Neuronal stem cell (in vitro differentiated cells): ENCODE measurements around the gene TGM6.
A peak's percentile ranks its signal among the peaks of the same experiment; 100 is the strongest.

ENCODE experiments used
- DNase-seq: peaks from one replicate; pipeline ENCODE4 v3.0.0-alpha.2; 2013; ENCODE audit warnings: low spot score
- H2AFZ ChIP-seq: one replicate; pipeline ENCODE4 v1.6.1; 2013; ENCODE audit warnings: mild to moderate bottlenecking, low read length, inconsistent platforms
- H2AK5ac ChIP-seq: 2 replicates; pipeline ENCODE4 v1.6.1; 2013; ENCODE audit warnings: low read depth, mild to moderate bottlenecking, inconsistent platforms, low read length, moderate library complexity, mixed read lengths
- H2BK120ac ChIP-seq: 2 replicates; pipeline ENCODE4 v1.6.1; 2013; ENCODE audit warnings: low read depth, mild to moderate bottlenecking, inconsistent platforms, low read length, moderate library complexity, mixed read lengths
- H2BK12ac ChIP-seq: one replicate; pipeline ENCODE4 v1.6.1; 2013; ENCODE audit warnings: low read length, inconsistent platforms
- H2BK15ac ChIP-seq: 2 replicates; pipeline ENCODE4 v1.6.1; 2013; ENCODE audit warnings: mild to moderate bottlenecking, low read length, inconsistent platforms, mixed read lengths
- H2BK5ac ChIP-seq: one replicate; pipeline ENCODE4 v1.6.1; 2013; ENCODE audit warnings: inconsistent platforms, mild to moderate bottlenecking, low read length, moderate library complexity
- H3K14ac ChIP-seq: one replicate; pipeline ENCODE4 v1.6.1; 2013; ENCODE audit warnings: low read length, inconsistent platforms
- H3K18ac ChIP-seq: 2 replicates; pipeline ENCODE4 v1.6.1; 2013; ENCODE audit warnings: low read length, inconsistent platforms
- H3K23ac ChIP-seq: 2 replicates; pipeline ENCODE4 v1.6.1; 2013; ENCODE audit warnings: low read depth, mild to moderate bottlenecking, mixed read lengths, low read length, inconsistent platforms; ENCODE audit not compliant: poor library complexity
- H3K27ac ChIP-seq: replicated peaks from 3 replicates; pipeline ENCODE4 v1.5.1; 2013; ENCODE audit warnings: low read length, inconsistent platforms
- H3K27me3 ChIP-seq, 3 experiments: 2 replicates each; pipeline ENCODE4 v1.6.1; 2013; ENCODE audit warnings: low read length in 3 of 3, mild to moderate bottlenecking in 2 of 3, inconsistent platforms in 1 of 3, low read depth in 1 of 3, mixed read lengths in 1 of 3, moderate library complexity in 1 of 3; ENCODE audit not compliant: control insufficient read depth in 3 of 3, insufficient read depth in 3 of 3
- H3K36me3 ChIP-seq, 2 donors: replicated peaks in 1 of 2; 2 replicates each; pipeline ENCODE4 v1.6.1; 2013; ENCODE audit warnings: low read length in 2 of 2; ENCODE audit not compliant: control insufficient read depth in 2 of 2, insufficient read depth in 2 of 2
- H3K4ac ChIP-seq: 2 replicates; pipeline ENCODE4 v1.6.1; 2013; ENCODE audit warnings: inconsistent platforms, mild to moderate bottlenecking, low read length, moderate library complexity
- H3K4me1 ChIP-seq, 2 donors: 1 replicate in 1 of 2; 2 replicates in 1 of 2; pipeline ENCODE4 v1.6.1; 2013; ENCODE audit warnings: low read length in 2 of 2, low read depth in 1 of 2; ENCODE audit not compliant: control insufficient read depth in 2 of 2, insufficient read depth in 1 of 2
- H3K4me2 ChIP-seq: one replicate; pipeline ENCODE4 v1.6.1; 2013; ENCODE audit warnings: mild to moderate bottlenecking, low read length, inconsistent platforms; ENCODE audit not compliant: insufficient read depth, poor library complexity, severe bottlenecking
- H3K4me3 ChIP-seq, 2 donors: 2 replicates each; pipeline ENCODE4 v1.5.1; 2013; ENCODE audit warnings: low read length in 2 of 2, mild to moderate bottlenecking in 2 of 2, inconsistent platforms in 1 of 2, moderate library complexity in 1 of 2
- H3K79me1 ChIP-seq: one replicate; pipeline ENCODE4 v1.6.1; 2013; ENCODE audit warnings: low read depth, mild to moderate bottlenecking, inconsistent platforms, low read length, moderate library complexity
- H3K9ac ChIP-seq: one replicate; pipeline ENCODE4 v1.6.1; 2013; ENCODE audit warnings: mild to moderate bottlenecking, low read depth, low read length, inconsistent platforms; ENCODE audit not compliant: poor library complexity
- H3K9me3 ChIP-seq, 2 donors: replicated peaks in 1 of 2; 2 replicates each; pipeline versions ENCODE3 to v1.6.1; 2013; ENCODE audit warnings: low read length in 2 of 2, mild to moderate bottlenecking in 2 of 2, inconsistent platforms in 1 of 2, low read depth in 1 of 2, mixed read lengths in 1 of 2, moderate library complexity in 1 of 2; ENCODE audit not compliant: control insufficient read depth in 2 of 2, insufficient read depth in 1 of 2
- H4K8ac ChIP-seq: one replicate; pipeline ENCODE4 v1.6.1; 2013; ENCODE audit warnings: low read depth, mild to moderate bottlenecking, inconsistent platforms, low read length, moderate library complexity
- H4K91ac ChIP-seq: one replicate; pipeline ENCODE4 v1.6.1; 2013; ENCODE audit warnings: low read length, low read depth, mild to moderate bottlenecking, inconsistent platforms; ENCODE audit not compliant: poor library complexity
- WGBS, 2 donors: extraction: QIAGEN DNeasy Blood & Tissue Kit; methylation state at CpG; one replicate each; pipeline ENCODE4 v1.1.7; 2013; ENCODE audit warnings: missing lambda C conversion rate in 2 of 2, mixed read lengths in 1 of 2; ENCODE audit not compliant: insufficient read length in 2 of 2, insufficient replicate concordance in 1 of 2; ENCODE audit errors: extremely low coverage in 2 of 2; 5-methylcytosine and 5-hydroxymethylcytosine counted together

Gene TGM6

DNA sequence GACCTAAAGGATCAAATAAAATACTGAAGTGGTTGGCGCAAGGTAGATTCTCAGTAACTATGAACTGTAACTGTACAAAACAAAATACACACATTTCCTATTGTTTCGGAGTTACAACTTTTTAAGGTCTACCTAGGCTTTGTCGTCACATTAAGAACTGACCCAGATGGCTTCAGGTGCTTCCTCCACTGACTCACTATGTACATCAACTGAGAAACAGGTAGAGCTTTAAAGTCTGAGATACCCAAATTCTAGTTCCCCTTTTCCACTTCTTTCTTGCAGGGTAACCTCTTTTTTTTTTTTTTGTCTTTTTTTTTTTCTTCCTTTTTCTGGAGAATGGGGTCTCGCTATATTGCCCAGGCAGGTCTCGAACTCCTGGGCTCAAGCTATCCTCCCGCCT lies 84.4 kb downstream of the TGM6 start:
- Histone ChIP-seq H2AFZ (no peak overlapping the region), H3K79me1 (peaks cover 3% of the 10 kb centered on the region), H3K4me3 (no peak overlapping the region), H2BK120ac (no peak overlapping the region), H3K9ac (no peak overlapping the region), H3K9me3 (no peaks in the 10 kb centered on the region), H4K8ac (no peak overlapping the region), H2AK5ac (no peak overlapping the region), H3K18ac (no peak overlapping the region), H4K91ac (no peak overlapping the region), H3K4me1 (peaks cover 6% of the 10 kb centered on the region in 2 donors), H3K36me3 (peaks cover 53 to 95% of the 10 kb centered on the region in 2 donors), H3K4ac (no peak overlapping the region), H3K27ac (no peak overlapping the region), H3K14ac (no peak overlapping the region), H2BK5ac (no peak overlapping the region), H3K4me2 (no peak overlapping the region), H2BK15ac (no peak overlapping the region), H3K27me3 (no peaks in the 10 kb centered on the region), H3K23ac (no peak overlapping the region), H2BK12ac (no peak overlapping the region)
- no CpG with 5 or more reads among the region's 6 CpGs for WGBS, 2 donors
- DNase-seq, result no peak

- H3K4me2 ChIP-seq, result no peak overlapping the region
- H3K4ac ChIP-seq, result no peak overlapping the region
- H2BK5ac ChIP-seq, result no peak overlapping the region
- no peak overlapping the region for H2BK120ac ChIP-seq
- no peaks in the 10 kb centered on the region for H3K9me3 ChIP-seq
- H3K4me1 ChIP-seq, result peaks cover 6% of the 10 kb centered on the region in 2 donors
- DNase-seq, result no peak
- H4K8ac ChIP-seq, result no peak overlapping the region
- H3K27ac ChIP-seq, result no peak overlapping the region
- no peak overlapping the region for H3K9ac ChIP-seq
- H4K91ac ChIP-seq, result no peak overlapping the region
- H3K23ac ChIP-seq, result no peak overlapping the region
- H2AK5ac ChIP-seq, result no peak overlapping the region
- no peaks in the 10 kb centered on the region for H3K27me3 ChIP-seq
- H3K79me1 ChIP-seq, result peaks cover 3% of the 10 kb centered on the region
- H3K18ac ChIP-seq, result no peak overlapping the region
- no peak overlapping the region for H3K4me3 ChIP-seq
- H2AFZ ChIP-seq, result no peak overlapping the region
- H2BK12ac ChIP-seq, result no peak overlapping the region
- no peak overlapping the region for H2BK15ac ChIP-seq
- no peak overlapping the region for H3K14ac ChIP-seq
- WGBS, 2 donors, result no CpG with 5 or more reads among the region's 5 CpGs
- peaks cover 40 to 72% of the 10 kb centered on the region in 2 donors for H3K36me3 ChIP-seq
Measured at GRCh38 chr20:2467412-2467811, 86.7 kb downstream of the TGM6 start.

GRCh38 chr20:2468581-2469407 lies 88.1 kb downstream of the TGM6 start:
- no peak overlapping the region for H2BK5ac ChIP-seq
- no peak overlapping the region for H2BK120ac ChIP-seq
- no peak overlapping the region for H2AK5ac ChIP-seq
- H3K4ac ChIP-seq, result no peak overlapping the region
- H3K79me1 ChIP-seq, result no peaks in the 10 kb centered on the region
- no peak overlapping the region for H2BK15ac ChIP-seq
- DNase-seq, result no peak
- H4K91ac ChIP-seq, result no peak overlapping the region
- H3K9me3 ChIP-seq, result no peaks in the 10 kb centered on the region
- H3K23ac ChIP-seq, result no peak overlapping the region
- peaks cover 6% of the 10 kb centered on the region in 2 donors for H3K4me1 ChIP-seq
- no CpG with 5 or more reads among the region's 11 CpGs for WGBS, 2 donors
- no peak overlapping the region for H4K8ac ChIP-seq
- H3K4me3 ChIP-seq, result peak overlapping the region; percentile 60 to 66
- no peak overlapping the region for H3K9ac ChIP-seq
- H2AFZ ChIP-seq, result no peak overlapping the region
- H3K14ac ChIP-seq, result no peak overlapping the region
- peak overlapping the region; percentile 51 for H3K4me2 ChIP-seq
- no peak overlapping the region for H2BK12ac ChIP-seq
- H3K27ac ChIP-seq, result no peak overlapping the region
- no peak overlapping the region for H3K18ac ChIP-seq
- peaks cover 27 to 58% of the 10 kb centered on the region in 2 donors for H3K36me3 ChIP-seq
- H3K27me3 ChIP-seq, result no peaks in the 10 kb centered on the region

DNA sequence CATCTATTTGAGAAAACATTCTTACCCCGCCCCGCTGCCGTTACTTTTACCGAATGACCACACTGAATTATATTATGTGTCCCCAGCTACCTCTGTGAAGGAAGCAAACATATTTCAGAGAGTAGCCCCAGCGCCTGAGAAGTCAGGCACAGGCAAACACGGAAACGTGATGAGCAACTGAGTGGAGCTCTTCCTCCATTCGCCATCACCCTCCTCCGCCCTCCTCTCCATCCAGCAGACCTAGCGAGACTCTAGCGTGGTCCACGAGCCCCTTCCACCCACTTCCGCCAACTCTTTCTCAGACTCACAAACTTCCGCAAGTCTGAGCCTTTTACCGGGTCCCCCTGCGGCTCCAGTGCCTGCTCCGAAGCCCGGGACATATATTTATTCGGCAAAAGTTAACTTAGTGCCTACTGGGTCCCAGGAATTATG lies 89.3 kb downstream of the TGM6 start:
- Histone ChIP-seq H4K91ac (no peak overlapping the region), H2BK12ac (no peak overlapping the region), H3K4me1 (peaks cover 6% of the 10 kb centered on the region in 2 donors), H3K36me3 (peaks cover 21 to 46% of the 10 kb centered on the region in 2 donors), H4K8ac (no peak overlapping the region), H3K79me1 (no peaks in the 10 kb centered on the region), H3K23ac (peak overlapping the region; percentile 57), H2AK5ac (peak overlapping the region; percentile 9), H3K9ac (peak overlapping the region; percentile 77), H3K9me3 (no peaks in the 10 kb centered on the region), H3K4ac (no peak overlapping the region), H3K14ac (peak overlapping the region; percentile 5), H3K4me2 (peak overlapping the region; percentile 43), H2BK5ac (peak overlapping the region; percentile 69), H3K18ac (peak overlapping the region; percentile 96), H3K27me3 (no peaks in the 10 kb centered on the region), H3K27ac (peak overlapping the region; percentile 93), H3K4me3 (peak overlapping the region; percentile 66 to 90), H2BK15ac (no peak overlapping the region), H2AFZ (peak overlapping the region; percentile 79), H2BK120ac (no peak overlapping the region)
- DNase-seq, result peak; percentile 3
- no CpG with 5 or more reads among the region's 19 CpGs for WGBS, 2 donors
